Ishikawa (cell line): ENCODE measurements around the gene CCT6A.

Source experiments
- CEBPB ChIP-seq: IDR thresholded peaks from 2 replicates; pipeline ENCODE4 v1.6.1; 2012
- CREB1 ChIP-seq: IDR thresholded peaks from 2 replicates; pipeline ENCODE4 v1.6.1; 2012; ENCODE audit warnings: low read depth
- EGR1 ChIP-seq: IDR thresholded peaks from 2 replicates; pipeline ENCODE4 v1.6.1; 2012
- EP300 ChIP-seq: IDR thresholded peaks from 2 replicates; pipeline ENCODE4 v1.6.1; 2012; ENCODE audit warnings: borderline replicate concordance
- FOXM1 ChIP-seq: IDR thresholded peaks from 2 replicates; pipeline ENCODE4 v1.6.1; 2012; ENCODE audit warnings: low read depth, borderline replicate concordance
- MAX ChIP-seq: IDR thresholded peaks from 2 replicates; pipeline ENCODE4 v1.6.1; 2012
- NFIC ChIP-seq: IDR thresholded peaks from 2 replicates; pipeline ENCODE4 v1.6.1; 2012
- RAD21 ChIP-seq: IDR thresholded peaks from 2 replicates; pipeline ENCODE4 v1.6.1; 2012; ENCODE audit warnings: low read depth
- REST ChIP-seq: IDR thresholded peaks from 2 replicates; pipeline ENCODE4 v1.6.1; 2012; ENCODE audit warnings: low read depth, mild to moderate bottlenecking
- TAF1 ChIP-seq: IDR thresholded peaks from 2 replicates; pipeline ENCODE4 v1.6.1; 2012; ENCODE audit warnings: low read depth, mild to moderate bottlenecking
- TCF12 ChIP-seq: IDR thresholded peaks from 2 replicates; pipeline ENCODE4 v1.6.1; 2012; ENCODE audit warnings: low read depth
- TEAD4 ChIP-seq: IDR thresholded peaks from 2 replicates; pipeline ENCODE4 v1.6.1; 2012
- YY1 ChIP-seq: IDR thresholded peaks from 2 replicates; pipeline ENCODE4 v1.6.1; 2012; ENCODE audit warnings: low read depth
- ZBTB7A ChIP-seq: IDR thresholded peaks from 2 replicates; pipeline ENCODE4 v1.6.1; 2012; ENCODE audit warnings: low read depth
- TF ChIP-seq, protein P1 (sequence below): IDR thresholded peaks from 2 replicates; pipeline ENCODE4 v1.6.1; 2012

CCT6A gene

DNA sequence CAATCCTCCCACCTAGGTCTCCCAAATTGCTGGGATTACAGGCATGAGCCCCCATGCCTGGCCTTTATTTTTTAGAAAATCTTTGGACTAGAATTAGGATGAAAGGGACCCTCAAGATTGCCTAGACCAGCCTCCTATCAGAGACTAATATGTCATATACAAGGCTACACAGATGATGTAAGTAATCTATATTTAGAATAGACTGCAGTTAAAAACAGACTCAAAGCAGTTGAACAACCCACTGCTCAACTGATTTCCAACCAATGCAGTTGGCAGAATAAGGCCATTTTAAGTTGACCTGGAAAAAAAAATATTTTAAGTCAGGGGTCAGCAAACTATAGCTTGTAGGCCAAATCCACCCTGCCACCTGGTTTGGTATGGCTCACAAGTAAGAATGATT is 28.1 kb upstream of the CCT6A start:
- TF ChIP-seq CREB1 = no peak
- no peak for TF ChIP-seq REST
- no peak for TF ChIP-seq EGR1
- no peak for TF ChIP-seq FOXM1
- TF ChIP-seq RAD21 = no peak
- TF ChIP-seq EP300 = no peak
- TF ChIP-seq MAX = no peak
- TF ChIP-seq TCF12 = no peak
- TF ChIP-seq, protein P1, sequence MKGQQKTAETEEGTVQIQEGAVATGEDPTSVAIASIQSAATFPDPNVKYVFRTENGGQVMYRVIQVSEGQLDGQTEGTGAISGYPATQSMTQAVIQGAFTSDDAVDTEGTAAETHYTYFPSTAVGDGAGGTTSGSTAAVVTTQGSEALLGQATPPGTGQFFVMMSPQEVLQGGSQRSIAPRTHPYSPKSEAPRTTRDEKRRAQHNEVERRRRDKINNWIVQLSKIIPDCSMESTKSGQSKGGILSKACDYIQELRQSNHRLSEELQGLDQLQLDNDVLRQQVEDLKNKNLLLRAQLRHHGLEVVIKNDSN = no peak
- TF ChIP-seq YY1 = no peak
- TF ChIP-seq CEBPB = no peak
- TF ChIP-seq NFIC = no peak
- TF ChIP-seq ZBTB7A = no peak
- TF ChIP-seq TEAD4 = no peak

DNA sequence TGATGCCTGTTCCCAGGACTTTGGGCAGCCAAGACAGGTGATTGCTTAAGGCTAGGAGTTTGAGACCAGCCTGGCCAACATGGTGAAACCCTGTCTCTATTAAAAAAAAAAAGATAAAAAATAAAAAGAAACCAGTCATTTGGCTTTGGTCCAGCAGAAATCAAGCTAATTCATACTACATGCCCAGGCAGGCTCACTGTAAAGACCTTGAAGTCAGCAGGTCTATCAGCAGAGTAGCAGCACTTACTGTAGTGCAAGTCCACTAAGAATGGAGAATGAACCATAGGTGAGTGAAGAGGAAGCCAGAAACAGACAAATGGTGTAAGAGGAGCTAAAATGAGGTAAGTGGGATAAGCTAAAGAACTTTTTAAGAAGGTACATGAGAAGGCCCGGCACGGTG is 25.0 kb upstream of the CCT6A start:
- TF ChIP-seq EP300 (no peak), REST (no peak), CEBPB (no peak), MAX (no peak), RAD21 (no peak), TEAD4 (no peak), TAF1 (no peak), EGR1 (no peak), CREB1 (no peak), NFIC (no peak), YY1 (no peak), ZBTB7A (no peak), TCF12 (no peak)
- TF ChIP-seq, protein P1 = no peak

DNA sequence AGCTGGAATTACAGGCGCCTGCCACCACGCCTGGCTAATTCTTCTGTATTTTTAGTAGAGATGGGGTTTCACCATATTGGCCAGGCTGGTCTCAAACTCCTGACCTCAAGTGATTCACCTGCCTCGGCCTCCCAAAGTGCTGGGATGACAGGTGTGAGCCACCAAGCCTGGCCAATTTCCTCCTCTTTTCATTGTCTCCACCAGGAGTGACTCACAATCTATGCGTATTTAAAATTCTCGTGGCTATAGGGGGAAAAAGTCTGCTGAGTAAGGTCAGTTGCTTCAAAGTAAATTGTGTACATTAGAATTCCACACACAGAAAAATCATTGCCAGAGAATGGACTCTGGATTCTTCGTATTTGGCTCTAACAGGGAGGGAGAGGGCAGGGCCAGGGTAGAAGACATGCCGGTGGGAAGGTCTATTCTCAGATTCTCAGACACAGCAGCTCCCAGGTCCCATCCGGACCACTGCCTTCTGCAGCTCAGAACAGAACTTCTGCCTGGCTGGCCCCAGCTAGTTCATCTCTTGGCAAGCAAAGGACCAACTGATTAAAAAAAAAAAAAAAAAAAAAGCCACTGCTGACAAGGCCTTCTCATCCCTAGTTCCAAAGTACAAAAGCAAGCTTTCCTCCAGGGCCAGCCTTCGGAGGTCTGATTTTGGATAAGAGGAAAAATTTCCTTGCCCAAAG is 22.5 kb upstream of the CCT6A start:
- no peak for TF ChIP-seq EGR1
- TF ChIP-seq ZBTB7A = no peak
- no peak for TF ChIP-seq TAF1
- no peak for TF ChIP-seq EP300
- TF ChIP-seq, protein P1 = no peak
- TF ChIP-seq FOXM1 = no peak
- TF ChIP-seq CREB1 = no peak
- TF ChIP-seq MAX = no peak
- TF ChIP-seq CEBPB = no peak
- TF ChIP-seq REST = no peak
- TF ChIP-seq YY1 = no peak
- TF ChIP-seq RAD21 = no peak

GRCh38 chr7:56030340-56030739 is 21.2 kb upstream of the CCT6A start:
- TF ChIP-seq MAX = no peak
- no peak for TF ChIP-seq YY1
- TF ChIP-seq NFIC = no peak
- no peak for TF ChIP-seq REST
